GM18870 (cell line): Measurements from ENCODE around the gene C2CD2L.
"Not testable (repeated sequence)": the region's sequence is repeated elsewhere in the genome, so short reads cannot be mapped to it uniquely, and the experiment has no call there.

Experiments used
- ATAC-seq: cut with Tn5 transposase; IDR thresholded peaks from one replicate; pipeline ENCODE4 v1.9.1; 2021; ENCODE audit warnings: moderate library complexity; ENCODE audit not compliant: unreplicated experiment

Gene C2CD2L

DNA sequence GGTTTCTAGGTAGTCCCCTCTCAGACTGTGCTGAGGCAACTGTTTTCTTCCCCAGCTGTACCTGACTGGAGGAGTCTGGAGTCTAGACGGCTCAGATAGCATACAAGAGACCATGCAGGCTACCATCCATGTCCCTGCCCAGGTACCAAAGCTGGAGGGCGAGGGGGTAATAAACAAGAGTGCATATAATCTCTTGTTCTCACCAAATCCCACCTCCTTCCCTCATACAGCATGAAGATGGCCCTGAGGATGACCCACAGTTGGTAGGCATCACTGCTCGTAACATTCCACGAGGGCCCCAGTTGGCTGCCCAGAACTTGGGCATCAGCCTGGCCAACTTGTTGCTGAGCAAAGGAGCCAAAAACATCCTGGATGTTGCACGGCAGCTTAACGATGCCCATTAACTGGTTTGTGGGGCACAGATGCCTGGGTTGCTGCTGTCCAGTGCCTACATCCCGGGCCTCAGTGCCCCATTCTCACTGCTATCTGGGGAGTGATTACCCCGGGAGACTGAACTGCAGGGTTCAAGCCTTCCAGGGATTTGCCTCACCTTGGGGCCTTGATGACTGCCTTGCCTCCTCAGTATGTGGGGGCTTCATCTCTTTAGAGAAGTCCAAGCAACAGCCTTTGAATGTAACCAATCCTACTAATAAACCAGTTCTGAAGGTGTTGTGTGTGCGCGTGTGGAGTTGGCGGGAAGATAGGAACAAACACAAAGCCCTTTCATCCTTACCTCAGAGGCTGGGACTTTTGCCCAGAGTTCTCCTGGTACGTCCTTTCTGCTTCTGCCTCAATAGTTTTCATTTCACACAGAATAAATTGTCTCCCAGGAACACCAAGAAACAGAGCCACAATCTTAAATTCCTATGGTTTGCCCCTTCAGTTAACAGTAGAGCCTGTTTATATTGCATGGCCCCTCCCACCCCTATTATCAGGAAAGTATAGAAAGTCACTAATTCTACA is 14.0 kb upstream of the C2CD2L start:
- no peak for ATAC-seq

DNA sequence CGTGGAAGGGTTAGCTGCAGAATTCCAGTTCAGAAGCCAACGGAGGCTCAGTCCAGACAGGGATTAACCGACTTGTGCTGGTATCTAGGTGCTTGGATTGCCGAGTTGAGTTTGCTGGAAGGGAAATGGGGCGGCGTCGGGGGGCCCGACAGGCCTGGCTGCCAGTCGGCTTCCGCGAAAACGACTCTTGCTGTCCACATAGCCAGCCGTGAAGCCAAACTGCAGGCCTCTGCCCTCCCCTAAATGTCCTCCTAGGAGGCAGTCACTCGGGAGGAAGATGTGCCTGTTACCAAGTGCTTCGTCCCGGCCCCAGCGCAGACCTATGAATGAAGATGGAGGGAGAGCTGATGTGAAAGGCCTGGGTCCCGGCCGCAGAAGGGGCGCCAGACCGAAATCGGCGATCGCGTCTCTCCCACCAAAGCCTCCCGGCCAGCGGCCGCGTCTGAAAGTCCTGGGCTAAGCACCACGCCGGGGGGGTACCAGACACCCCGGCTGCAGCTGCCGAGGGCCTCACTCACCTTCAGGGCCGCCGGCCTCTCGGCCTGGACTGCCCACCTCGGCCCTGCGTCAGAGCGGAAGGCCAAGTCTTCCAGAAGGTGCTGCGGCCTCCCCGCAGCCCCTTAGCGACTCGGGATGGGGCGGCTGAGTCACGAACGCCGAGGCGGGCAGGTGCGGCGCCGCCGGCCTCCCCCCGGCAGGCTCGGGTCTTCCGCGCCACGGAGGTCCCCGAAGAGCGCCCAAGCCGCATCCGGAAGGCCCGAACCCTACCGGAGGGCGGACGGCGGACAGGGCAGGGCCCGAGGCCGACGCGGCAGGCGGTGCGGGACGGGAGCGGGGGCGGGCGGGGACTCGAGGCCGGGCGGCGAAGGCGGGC is 13.0 kb upstream of the C2CD2L start:
- ATAC-seq = no peak

DNA sequence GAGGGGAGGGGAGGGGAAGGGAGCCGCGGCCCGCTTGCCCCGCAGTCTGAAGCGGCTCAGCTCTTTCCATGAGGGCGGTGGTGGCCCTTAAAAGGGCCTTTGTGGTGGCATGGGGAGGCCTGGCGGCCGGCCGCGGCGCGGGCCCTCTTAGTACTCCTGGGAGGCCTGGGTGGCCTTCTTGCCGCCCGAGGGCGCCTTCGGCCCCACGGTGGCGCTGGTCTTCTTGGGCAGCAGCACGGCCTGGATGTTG is 12.4 kb upstream of the C2CD2L start:
- peak; percentile 21 for ATAC-seq

DNA sequence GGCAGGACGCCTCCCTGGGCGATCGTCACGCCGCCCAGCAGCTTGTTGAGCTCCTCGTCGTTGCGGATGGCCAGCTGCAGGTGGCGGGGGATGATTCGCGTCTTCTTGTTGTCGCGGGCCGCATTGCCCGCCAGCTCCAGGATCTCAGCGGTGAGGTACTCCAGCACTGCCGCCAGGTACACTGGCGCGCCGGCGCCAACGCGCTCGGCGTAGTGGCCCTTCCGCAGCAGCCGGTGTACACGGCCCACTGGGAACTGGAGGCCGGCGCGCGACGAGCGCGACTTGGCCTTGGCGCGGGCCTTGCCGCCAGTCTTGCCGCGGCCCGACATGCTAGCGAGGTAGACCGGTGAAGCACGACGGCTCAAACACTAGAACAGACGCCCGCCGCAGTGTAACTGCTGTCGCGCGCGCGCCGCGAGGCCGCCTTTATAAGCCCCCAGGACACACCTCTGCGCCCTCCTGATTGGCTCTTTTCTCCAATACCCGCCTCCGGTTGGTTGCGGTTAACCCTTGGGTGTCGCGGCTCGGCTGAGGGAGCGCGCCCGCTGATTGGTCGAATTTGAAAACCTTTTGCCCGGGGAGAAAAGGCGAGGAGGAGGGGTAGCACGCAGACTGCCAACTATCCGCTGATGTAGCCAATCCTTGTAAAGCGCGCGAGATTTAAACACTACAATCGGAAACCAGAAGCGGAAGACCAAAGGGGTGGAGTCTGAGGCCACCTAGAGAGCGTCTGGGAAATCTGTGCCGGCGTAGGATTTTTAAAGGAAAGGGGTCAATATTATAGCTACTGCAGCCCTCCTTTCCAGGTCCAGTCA is 11.9 kb upstream of the C2CD2L start:
- peak; percentile 82 for ATAC-seq

DNA sequence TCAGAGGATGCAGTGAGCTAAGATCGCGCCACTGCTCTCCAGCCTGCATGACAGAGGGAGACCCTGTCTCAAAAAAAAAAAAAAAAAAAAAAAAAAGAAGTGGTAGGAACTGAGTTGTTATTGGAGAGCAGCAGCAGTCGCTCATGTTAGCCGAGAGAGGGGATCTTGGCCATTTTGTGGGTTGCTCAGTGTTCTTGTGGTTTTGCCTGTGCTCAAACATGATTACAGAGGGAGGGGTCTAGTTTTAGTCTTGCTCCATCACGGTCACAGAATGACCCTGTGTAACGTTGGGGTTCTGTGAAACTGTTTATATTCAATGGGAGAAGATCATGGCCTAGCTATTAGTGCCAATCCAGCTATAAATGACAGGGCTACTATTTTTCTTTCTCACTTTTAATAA is 7.4 kb upstream of the C2CD2L start:
- ATAC-seq = no peak

DNA sequence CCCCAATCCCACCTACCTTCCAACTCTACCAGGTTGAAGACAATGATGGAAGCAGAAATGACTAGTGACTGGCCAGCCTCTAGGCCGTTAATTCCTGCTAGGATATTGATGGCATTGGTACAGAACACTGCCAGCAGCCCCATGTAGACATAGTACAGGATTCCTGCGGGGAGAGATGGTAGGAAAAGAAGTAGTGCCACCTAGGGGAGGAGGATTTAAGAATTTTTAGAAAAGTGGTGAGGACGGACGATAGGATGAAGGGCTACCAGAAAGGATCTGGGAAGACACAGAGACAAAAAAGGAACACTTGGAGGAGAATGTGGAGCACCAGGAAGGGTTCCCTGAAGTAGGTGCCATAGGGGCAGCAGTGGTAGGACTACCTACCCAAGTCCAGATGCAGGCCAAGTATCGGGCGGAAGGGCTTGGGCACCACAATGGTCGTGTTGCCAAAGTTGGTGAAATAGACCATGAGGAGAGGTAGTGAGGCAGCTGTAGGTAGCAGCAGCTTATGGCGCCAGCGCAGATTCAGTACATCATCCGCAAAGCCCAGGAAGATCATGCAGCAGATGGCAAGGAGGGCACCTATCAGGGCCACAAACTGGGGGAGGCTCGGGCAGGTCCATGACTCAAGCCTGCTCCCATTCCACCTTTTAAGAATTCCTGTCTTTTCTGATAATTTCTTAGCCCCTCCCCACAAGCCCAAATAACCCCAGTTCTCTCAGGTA is 6.7 kb upstream of the C2CD2L start:
- ATAC-seq = no peak

DNA sequence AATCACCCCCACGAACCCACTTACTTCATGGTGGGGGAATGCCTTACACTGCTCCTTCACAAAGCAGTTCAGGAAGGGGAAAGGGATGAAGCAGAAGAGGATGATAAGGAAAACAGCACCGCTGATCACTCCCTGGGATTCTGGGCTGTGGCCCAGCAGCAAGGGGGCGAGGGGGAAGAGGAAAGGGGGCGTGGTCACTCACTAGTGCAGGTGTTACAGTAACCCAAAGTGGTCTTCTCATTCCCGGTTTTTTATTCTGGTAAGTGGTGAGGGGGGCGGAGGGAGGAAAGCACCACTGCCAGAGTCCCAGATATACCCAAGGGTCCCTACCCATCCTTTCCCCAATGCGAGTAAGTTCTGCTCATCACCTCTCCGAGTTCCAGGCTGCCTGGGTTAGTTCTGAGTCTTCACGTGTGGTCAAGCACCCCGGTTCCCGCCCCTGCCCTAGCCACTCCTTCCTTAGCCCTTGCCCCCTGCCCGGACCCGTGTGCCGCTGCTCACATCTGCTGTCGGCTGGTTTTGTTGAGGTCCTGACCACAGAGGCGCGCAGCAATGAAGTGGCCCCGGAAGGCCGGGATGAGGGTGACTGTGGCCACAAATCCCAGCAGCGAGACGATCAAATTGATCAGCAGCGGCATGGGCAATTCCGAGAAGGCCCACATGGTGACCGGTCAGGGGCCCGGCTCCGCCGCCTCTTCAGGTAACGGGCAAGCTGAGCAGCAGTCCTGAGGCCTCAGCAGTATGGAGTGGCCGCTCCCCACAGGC is 6.0 kb upstream of the C2CD2L start:
- ATAC-seq = no peak

DNA sequence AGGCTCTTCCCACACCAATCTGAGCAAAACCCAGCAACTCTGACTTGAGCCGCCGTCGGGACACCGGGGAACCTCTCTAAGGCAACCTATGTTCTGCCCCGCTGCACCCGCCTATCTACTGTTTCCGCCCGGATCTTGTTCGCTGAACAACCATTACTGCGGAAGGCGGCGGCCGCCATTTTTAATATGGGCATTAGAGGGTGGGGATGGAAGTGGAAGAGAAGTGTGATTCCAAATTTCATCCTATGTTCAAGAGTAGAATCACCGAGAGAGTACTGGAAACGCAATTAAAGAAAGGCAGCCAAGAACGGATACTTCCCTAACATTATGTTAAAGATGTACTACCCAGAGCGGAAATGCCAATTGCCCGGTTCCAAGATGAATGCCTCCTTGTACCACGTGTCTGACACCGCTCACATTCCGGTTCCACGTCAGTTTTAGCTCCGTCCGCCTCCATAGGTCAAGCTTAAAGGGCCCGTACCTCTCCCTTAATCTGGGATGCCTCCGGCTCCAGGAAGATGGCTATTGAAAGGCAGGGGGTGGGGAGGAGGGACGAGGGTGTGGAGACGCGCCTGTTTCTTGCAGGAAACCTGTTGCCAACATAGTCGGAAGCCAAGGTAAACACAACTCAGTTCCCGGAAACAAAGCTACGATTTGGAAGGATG is 5.3 kb upstream of the C2CD2L start, which contains the start of gene DPAGT1:
TSS of gene DPAGT1 (minus strand) at position 95 of the 665 bp plus-strand sequence. CDS start 198 bp downstream, outside the sequence.
- peak; percentile 76 for ATAC-seq

DNA sequence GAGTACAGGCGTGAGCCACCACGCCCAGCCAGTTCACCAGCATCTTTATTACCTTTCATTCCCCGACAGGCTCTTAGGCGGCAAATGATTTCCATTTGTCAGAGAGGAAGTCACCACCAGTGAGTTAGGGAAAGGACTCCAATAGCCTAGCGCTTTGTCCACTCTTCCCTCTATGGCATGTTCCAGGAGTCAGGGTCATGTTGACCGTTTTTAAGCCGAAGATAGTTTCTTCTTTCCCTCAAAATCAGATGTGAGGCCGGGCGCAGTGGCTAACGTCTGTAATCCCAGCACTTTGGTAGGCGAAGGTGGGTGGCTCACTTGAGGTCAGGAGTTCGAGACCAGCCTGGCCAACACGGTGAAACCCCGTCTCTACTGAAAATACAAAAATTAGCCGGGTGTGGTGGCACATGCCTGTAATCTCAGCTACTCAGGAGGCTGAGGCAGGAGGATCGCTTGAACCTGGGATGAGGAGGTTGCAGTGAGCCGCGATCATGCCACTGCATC is 3.9 kb upstream of the C2CD2L start:
- not testable (repeated sequence) for ATAC-seq

DNA sequence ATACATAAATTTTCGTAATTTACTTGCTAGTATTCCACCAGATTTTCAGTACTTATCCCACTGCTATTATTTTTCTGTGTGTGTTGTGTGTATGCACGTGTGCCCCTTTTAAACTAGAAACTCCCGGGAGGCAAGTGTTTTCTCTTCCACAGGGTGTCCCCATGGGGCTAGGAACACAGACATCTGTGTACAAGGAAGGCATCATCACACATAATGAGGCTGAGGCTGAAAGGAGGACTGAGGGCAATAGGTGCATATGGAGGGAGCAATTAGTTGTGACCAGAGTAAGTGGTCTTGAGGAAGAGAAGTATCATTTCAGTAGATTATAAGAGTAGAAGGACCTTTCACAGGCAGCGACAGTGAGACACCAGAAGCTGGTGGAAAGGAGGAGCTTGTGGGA is 3.4 kb upstream of the C2CD2L start:
- no peak for ATAC-seq

DNA sequence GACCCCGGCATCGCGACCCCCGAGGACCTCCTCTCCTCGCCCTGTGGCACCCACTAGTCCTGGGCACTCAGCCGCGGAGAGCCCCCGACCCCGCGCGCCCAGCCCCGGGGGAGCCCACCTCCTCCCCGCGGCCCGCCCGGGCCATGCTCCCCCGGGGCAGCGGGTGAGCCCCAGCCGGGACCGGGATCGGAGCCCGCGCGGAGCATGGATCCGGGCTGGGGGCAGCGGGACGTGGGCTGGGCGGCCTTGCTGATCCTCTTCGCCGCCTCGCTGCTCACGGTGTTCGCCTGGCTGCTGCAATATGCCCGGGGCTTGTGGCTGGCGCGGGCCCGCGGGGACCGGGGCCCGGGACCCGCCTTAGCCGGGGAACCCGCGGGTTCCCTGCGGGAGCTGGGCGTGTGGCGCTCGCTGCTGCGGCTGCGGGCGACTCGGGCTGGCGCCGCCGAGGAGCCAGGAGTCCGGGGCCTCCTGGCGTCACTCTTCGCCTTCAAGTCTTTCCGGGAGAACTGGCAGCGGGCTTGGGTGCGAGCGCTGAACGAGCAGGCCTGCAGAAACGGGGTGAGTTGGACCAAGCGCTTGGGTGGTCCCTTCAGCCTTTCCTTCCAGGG is 498 bp downstream of the C2CD2L start:
- ATAC-seq = no peak

DNA sequence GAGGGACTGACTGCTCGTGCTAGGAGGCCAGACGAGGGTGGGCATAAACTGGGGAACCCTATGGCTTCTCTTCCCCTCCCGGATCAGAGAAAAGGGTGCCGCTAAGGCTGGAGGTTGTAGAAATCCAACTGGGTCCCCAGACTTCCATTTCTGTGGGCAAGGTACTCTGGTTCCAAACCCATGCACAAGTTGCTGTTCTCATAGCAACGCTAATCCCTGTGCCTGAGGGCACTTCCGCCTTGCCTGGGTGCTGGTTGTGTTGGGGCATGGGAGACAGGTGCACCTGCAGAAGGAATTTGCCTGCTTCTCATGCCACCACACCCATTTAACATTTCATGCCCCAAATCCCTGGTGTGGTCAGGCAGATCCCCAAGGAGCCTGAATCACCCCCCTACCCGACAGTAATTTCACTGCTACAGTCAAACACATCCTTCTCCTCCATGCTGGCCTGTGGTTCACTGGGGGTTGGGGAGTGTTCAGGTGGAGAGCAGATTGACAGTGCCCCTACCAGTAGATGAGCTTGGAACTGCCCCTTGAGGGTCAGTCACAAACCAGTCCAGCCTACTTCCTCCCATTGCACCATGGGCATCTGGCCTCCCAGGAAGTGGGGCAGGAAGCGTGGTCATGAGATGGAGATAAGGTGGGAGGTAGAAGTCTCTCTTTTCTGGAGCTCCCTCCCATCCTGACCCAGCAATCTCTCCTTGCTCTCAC is 1.2 kb downstream of the C2CD2L start:
- ATAC-seq = no peak

DNA sequence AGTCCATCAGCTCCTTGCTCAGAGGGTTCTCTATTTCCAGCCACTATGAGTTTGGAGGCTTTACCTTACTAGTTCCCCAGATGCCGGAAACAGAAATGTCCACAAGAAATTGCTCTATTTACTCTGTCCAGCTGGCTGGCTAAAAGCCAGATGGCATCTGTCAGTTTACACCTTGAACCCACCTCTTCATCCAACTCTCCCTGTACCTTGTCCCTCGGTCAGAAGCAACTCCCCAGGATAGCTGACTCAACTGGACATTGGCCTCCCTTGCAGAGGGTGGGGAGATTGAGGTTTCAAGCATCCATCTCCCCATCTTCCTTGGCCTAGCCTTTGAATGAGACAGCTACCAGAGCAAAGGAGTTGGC is 1.7 kb downstream of the C2CD2L start:
- ATAC-seq = no peak

DNA sequence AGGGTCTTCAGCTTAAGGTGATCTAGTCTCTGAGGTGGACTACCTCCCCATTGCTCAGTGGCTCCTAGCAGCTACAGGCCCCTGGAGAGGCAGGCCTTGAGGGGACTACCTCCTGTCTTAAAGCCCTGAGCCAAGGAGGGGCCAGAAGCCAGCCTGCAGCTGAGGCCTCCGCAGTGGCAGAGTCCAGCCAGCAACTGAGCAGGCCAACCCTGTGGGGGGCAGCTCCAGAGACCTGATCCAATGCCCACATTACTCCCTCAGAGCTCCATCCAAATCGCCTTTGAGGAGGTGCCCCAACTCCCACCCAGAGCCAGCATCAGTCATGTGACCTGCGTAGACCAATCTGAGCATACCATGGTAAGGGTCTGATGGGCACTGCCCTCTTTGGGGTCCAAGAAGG is 2.7 kb downstream of the C2CD2L start:
- ATAC-seq = no peak

DNA sequence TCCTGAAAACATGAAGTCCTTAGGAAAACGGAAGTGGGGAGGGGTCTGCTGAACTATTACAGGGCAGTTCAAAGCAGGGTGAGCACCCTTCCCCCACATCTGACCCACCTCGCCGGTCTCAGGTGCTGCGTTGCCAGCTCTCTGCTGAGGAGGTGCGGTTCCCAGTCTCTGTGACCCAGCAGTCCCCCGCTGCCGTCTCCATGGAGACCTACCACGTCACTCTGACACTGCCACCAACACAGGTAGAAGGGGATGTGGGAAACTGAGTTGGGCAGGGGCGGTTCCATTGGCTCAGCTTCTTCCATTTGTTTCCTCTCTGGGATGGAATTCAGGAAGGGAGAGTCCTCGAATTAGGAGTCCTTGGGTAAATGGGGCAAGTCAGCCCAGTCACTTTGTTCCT is 3.3 kb downstream of the C2CD2L start:
- no peak for ATAC-seq

DNA sequence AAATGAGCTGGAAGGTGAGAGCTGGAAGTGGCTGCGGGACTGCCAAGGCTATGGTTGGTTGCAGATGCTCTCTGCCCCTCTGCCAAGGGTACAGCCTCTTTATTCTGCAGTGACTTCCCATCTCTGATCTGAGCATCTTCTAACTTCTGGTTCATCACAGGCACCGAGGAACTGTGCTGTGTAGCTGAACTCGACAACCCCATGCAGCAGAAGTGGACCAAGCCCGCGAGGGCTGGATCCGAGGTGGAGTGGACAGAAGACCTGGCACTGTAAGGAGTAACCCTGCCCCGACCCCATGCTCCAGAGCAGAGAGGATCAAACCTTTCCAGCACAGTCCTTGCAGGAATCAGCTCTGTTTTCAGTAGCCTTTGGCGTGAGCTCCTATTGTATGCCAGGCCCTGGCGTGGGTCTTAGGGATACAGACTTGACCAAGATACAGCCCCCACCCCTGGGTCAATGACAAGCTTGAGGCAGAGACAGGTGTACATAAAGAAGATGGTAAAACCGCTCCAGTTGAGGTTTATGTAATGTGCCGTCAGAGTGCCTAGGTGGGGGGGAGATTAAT is 4.3 kb downstream of the C2CD2L start:
- ATAC-seq = no peak

DNA sequence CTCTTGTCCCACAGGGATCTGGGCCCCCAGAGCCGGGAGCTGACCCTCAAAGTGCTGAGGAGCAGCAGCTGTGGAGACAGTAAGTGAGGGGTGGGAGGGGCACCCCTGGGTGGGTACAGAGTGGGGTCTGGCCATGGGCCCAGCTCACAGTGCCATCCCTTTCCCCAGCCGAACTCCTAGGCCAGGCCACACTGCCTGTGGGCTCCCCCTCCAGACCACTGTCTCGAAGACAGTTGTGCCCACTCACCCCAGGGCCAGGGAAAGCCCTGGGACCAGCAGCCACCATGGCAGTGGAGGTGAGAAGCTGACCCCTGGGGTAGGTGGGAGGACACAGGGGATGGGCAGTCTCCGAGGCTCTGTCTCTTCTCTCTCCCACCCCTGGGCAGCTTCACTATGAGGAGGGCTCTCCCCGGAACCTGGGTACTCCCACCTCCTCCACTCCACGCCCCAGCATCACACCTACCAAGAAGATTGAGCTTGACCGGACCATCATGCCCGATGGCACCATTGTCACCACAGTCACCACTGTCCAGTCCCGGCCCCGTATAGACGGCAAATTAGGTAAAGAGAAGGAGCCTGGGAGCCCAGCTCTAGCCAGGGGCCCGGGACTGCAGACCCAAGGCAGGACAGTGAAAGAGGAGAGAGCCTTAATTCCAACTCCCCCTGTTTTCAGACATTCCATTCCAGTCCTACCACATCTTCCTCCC is 5.3 kb downstream of the C2CD2L start:
- ATAC-seq = no peak
